IMR-90 (cell line): Measurements from ENCODE around the gene APCDD1L. TPM values are rescaled to one million over a fixed set of nuclear protein-coding genes. Genes with fewer than 3 reads are reported as not detected.

Experiments used
- ATAC-seq: fragments of 200-7000 bp; cut with Tn5 transposase; 2 replicates; pipeline ENCODE4 v1.9.1; 2020; ENCODE audit warnings: low read depth, mild to moderate bottlenecking, moderate library complexity
- BruUV-seq: library from RNA; stranded (reverse); fragments of 400-500 nt; replicated peaks from 2 replicates; lab custom pipeline; 2021; lab: Mats Ljungman, UMichigan
- CTCF ChIA-PET: fragments of 300-600 bp; formaldehyde crosslinking; extraction: SDS; loops from one replicate; lab custom pipeline; 2021; ENCODE audit warnings: antibody characterized with exemption; lab: Yijun Ruan, JAX
- POLR2A ChIA-PET: fragments of 300-600 bp; sonication (Branson Sonifier 250); formaldehyde crosslinking; loops from one replicate; lab custom pipeline; 2022; ENCODE audit warnings: antibody characterized with exemption; ENCODE audit not compliant: unreplicated experiment; lab: Charles Lee
- DNase-seq: peaks from one replicate; pipeline ENCODE4 v3.0.0; 2013
- H2AFZ ChIP-seq: replicated peaks from 2 replicates; pipeline ENCODE3; 2013; ENCODE audit warnings: low read length, mild to moderate bottlenecking; ENCODE audit not compliant: poor library complexity
- H2AK5ac ChIP-seq: 2 replicates; pipeline ENCODE4 v1.6.1; 2013; ENCODE audit warnings: low read depth, low read length, inconsistent platforms
- H2AK9ac ChIP-seq: replicated peaks from 2 replicates; pipeline ENCODE3; 2013; ENCODE audit warnings: mild to moderate bottlenecking, low read depth, low read length, moderate library complexity; ENCODE audit not compliant: poor library complexity
- H2BK120ac ChIP-seq: 2 replicates; pipeline ENCODE4 v1.6.1; 2013; ENCODE audit warnings: low read depth, low read length, inconsistent platforms
- H2BK15ac ChIP-seq: 3 replicates; pipeline ENCODE4 v1.6.1; 2013; ENCODE audit warnings: low read depth, low read length, inconsistent platforms
- H2BK20ac ChIP-seq: 2 replicates; pipeline ENCODE4 v1.6.1; 2013; ENCODE audit warnings: low read depth, mild to moderate bottlenecking, inconsistent platforms, low read length, moderate library complexity
- H2BK5ac ChIP-seq: 2 replicates; pipeline ENCODE4 v1.6.1; 2013; ENCODE audit warnings: mild to moderate bottlenecking, low read depth, low read length, inconsistent platforms; ENCODE audit not compliant: poor library complexity, severe bottlenecking
- H3K14ac ChIP-seq: replicated peaks from 2 replicates; pipeline ENCODE4 v1.6.1; 2013; ENCODE audit warnings: low read depth, low read length, inconsistent platforms
- H3K18ac ChIP-seq: 2 replicates; pipeline ENCODE4 v1.6.1; 2013; ENCODE audit warnings: low read depth, low read length, control low read depth
- H3K23ac ChIP-seq: 2 replicates; pipeline ENCODE4 v1.6.1; 2013; ENCODE audit warnings: low read depth, low read length, inconsistent platforms
- H3K27ac ChIP-seq: 2 replicates; pipeline ENCODE4 v1.5.1; 2013; ENCODE audit warnings: mild to moderate bottlenecking, control low read depth, low read length; ENCODE audit not compliant: insufficient read depth
- H3K27me3 ChIP-seq: 2 replicates; pipeline ENCODE4 v1.6.1; 2013; ENCODE audit warnings: low read length; ENCODE audit not compliant: control insufficient read depth, insufficient read depth
- H3K36me3 ChIP-seq: 2 replicates; pipeline ENCODE4 v1.6.1; 2013; ENCODE audit warnings: low read length, mixed read lengths; ENCODE audit not compliant: control insufficient read depth, insufficient read depth
- H3K4ac ChIP-seq: 2 replicates; pipeline ENCODE4 v1.6.1; 2013; ENCODE audit warnings: low read depth, low read length, inconsistent platforms
- H3K4me1 ChIP-seq: 2 replicates; pipeline ENCODE4 v1.6.1; 2013; ENCODE audit warnings: low read length, mixed read lengths; ENCODE audit not compliant: control insufficient read depth, insufficient read depth
- H3K4me2 ChIP-seq: 2 replicates; pipeline ENCODE4 v1.6.1; 2013; ENCODE audit warnings: low read depth, mild to moderate bottlenecking, control low read depth, low read length, moderate library complexity
- H3K4me3 ChIP-seq: 2 replicates; pipeline ENCODE4 v1.5.1; 2013; ENCODE audit warnings: low read depth, mild to moderate bottlenecking, control low read depth, low read length, moderate library complexity; ENCODE audit not compliant: insufficient read depth
- H3K56ac ChIP-seq: 2 replicates; pipeline ENCODE4 v1.6.1; 2013; ENCODE audit warnings: low read length, inconsistent platforms; ENCODE audit not compliant: insufficient read depth; ENCODE audit errors: extremely low read depth
- H3K79me1 ChIP-seq, 2 experiments: 2 replicates each; pipeline ENCODE4 v1.6.1; 2013; ENCODE audit warnings: low read length in 2 of 2, inconsistent platforms in 1 of 2, low read depth in 1 of 2
- H3K9ac ChIP-seq: 2 replicates; pipeline ENCODE4 v1.6.1; 2013; ENCODE audit warnings: low read depth, low read length, control low read depth
- H3K9me1 ChIP-seq: 2 replicates; pipeline ENCODE4 v1.6.1; 2013; ENCODE audit warnings: low read length, inconsistent platforms; ENCODE audit not compliant: insufficient read depth
- H3K9me3 ChIP-seq: 2 replicates; pipeline ENCODE4 v1.6.1; 2013; ENCODE audit warnings: low read length; ENCODE audit not compliant: control insufficient read depth, insufficient read depth
- H4K20me1 ChIP-seq: 2 replicates; pipeline ENCODE4 v1.6.1; 2013; ENCODE audit warnings: low read length, inconsistent platforms; ENCODE audit not compliant: insufficient read depth
- H4K5ac ChIP-seq: 2 replicates; pipeline ENCODE4 v1.6.1; 2013; ENCODE audit warnings: mild to moderate bottlenecking, low read depth, low read length, control low read depth
- H4K8ac ChIP-seq, 2 experiments: 2 replicates each; pipeline ENCODE4 v1.6.1; 2013; ENCODE audit warnings: low read depth in 2 of 2, low read length in 2 of 2, control low read depth in 1 of 2, inconsistent platforms in 1 of 2
- H4K91ac ChIP-seq: 2 replicates; pipeline ENCODE4 v1.6.1; 2013; ENCODE audit warnings: low read depth, low read length, inconsistent platforms; ENCODE audit not compliant: insufficient read depth
- BHLHE40 ChIP-seq: fragments of 150-350 bp; IDR thresholded peaks from 2 replicates; pipeline ENCODE4 v1.6.1; 2016; ENCODE audit warnings: mild to moderate bottlenecking, low read depth, low read length
- CTCF ChIP-seq: conservative IDR thresholded peaks from 2 replicates; pipeline ENCODE4 v1.5.1; 2012; ENCODE audit warnings: mild to moderate bottlenecking, low read depth, low read length, improper control_type of control experiment
- FOS ChIP-seq: fragments of 150-350 bp; IDR thresholded peaks from 2 replicates; pipeline ENCODE4 v1.6.1; 2016; ENCODE audit warnings: low read depth, low read length
- MAZ ChIP-seq: IDR thresholded peaks from 2 replicates; pipeline ENCODE4 v1.6.1; 2012; ENCODE audit warnings: low read depth, mild to moderate bottlenecking, low read length, improper control_type of control experiment, moderate library complexity, borderline replicate concordance
- MXI1 ChIP-seq: IDR thresholded peaks from 2 replicates; pipeline ENCODE4 v1.6.1; 2012; ENCODE audit warnings: low read depth, mild to moderate bottlenecking, low read length, moderate library complexity, borderline replicate concordance
- POLR2A ChIP-seq: IDR thresholded peaks from 2 replicates; pipeline ENCODE4 v1.6.1; 2012; ENCODE audit warnings: mild to moderate bottlenecking, low read depth, low read length
- RAD21 ChIP-seq: IDR thresholded peaks from 2 replicates; pipeline ENCODE4 v1.6.1; 2012; ENCODE audit warnings: low read length, improper control_type of control experiment
- RFX5 ChIP-seq: IDR thresholded peaks from 2 replicates; pipeline ENCODE4 v1.8.0; 2012; ENCODE audit warnings: low read depth, mild to moderate bottlenecking, low read length, moderate library complexity
- SMC3 ChIP-seq: fragments of 150-350 bp; IDR thresholded peaks from 2 replicates; pipeline ENCODE4 v1.6.1; 2016; ENCODE audit warnings: low read depth, mild to moderate bottlenecking, antibody characterized with exemption, low read length, moderate library complexity
- WGBS, 2 experiments: methylation state at CpG; one replicate each; pipeline versions ENCODE4 v1.1.5 to v1.1.7; 2013; ENCODE audit warnings: missing lambda C conversion rate in 2 of 2; ENCODE audit not compliant: insufficient read length in 1 of 2; ENCODE audit errors: extremely low coverage in 2 of 2; 5-methylcytosine and 5-hydroxymethylcytosine counted together
- dilution Hi-C: fragments of 300-500 bp; cut with HindIII; formaldehyde crosslinking; loops from one replicate; pipeline ENCODE4 v1.14.3; 2018; ENCODE audit warnings: low sequenced_read_pairs; ENCODE audit not compliant: unreplicated experiment
- in situ Hi-C: fragments of 300-500 bp; cut with MboI; formaldehyde crosslinking; loops from 3 replicates; pipeline ENCODE4 v1.14.3; 2019; ENCODE audit warnings: low sequenced_read_pairs, inconsistent platforms, mixed read lengths
- intact Hi-C: fragments of 100-400 bp; cut with micrococcal nuclease; formaldehyde crosslinking; loops from 2 replicates; pipeline ENCODE4 v1.10.0; 2022
- polyA plus RNA-seq, 3 experiments: library from polyadenylated mRNA; depleted of rRNA; stranded (reverse); fragments of >200 nt; gene quantifications; 2 replicates each; pipeline ENCODE4 v1.2.3, GENCODE V29; 2012; ENCODE audit warnings: low replicate concordance in 1 of 3
- total RNA-seq: library from RNA; depleted of rRNA; stranded (reverse); fragments of >200 nt; gene quantifications from 2 replicates; pipeline ENCODE4 v1.2.3, GENCODE V29; 2012
- TF ChIP-seq, protein P1 (sequence below): fragments of 150-350 bp; IDR thresholded peaks from 2 replicates; pipeline ENCODE4 v1.6.1; 2017; ENCODE audit warnings: mild to moderate bottlenecking, antibody characterized with exemption, low read length, low read depth

Gene APCDD1L
- total and polyA plus RNA-seq, 2 of the 4 experiments (the other 2 are of a cell fraction), result 2.5 to 18.3 TPM

- Histone ChIP-seq H4K20me1 (no peaks in the 10 kb centered on the region), H3K23ac (no peak overlapping the region), H3K9me1 (peaks cover 9% of the 10 kb centered on the region; the same call in 1 of the 2 replicates), H2BK5ac (no peak overlapping the region), H3K79me1 (peaks cover 0 to 20% of the 10 kb centered on the region in 2 experiments; a peak in 2 of 4 replicates), H3K27ac (no peak overlapping the region; the same call in 1 of the 2 replicates), H3K9me3 (0 out of 2 replicates have a peak, but pooled peaks cover 2% of the 10 kb centered on the region), H4K5ac (no peak overlapping the region), H3K4me2 (no peak overlapping the region), H2BK15ac (no peak overlapping the region), H2BK120ac (no peak overlapping the region), H4K91ac (no peak overlapping the region; the same call in 1 of the 2 replicates), H3K14ac (no peak overlapping the region), H3K4ac (no peak overlapping the region), H3K27me3 (no peaks in the 10 kb centered on the region), H2BK20ac (peak overlapping the region; percentile 27; the same call in 1 of the 2 replicates), H3K4me3 (no peak overlapping the region), H3K4me1 (0 out of 2 replicates have a peak, but pooled peaks cover 1% of the 10 kb centered on the region), H2AK9ac (peak overlapping the region; percentile 11), H2AFZ (peak overlapping the region; percentile 66), H3K56ac (no peak overlapping the region), H3K36me3 (peaks cover 4% of the 10 kb centered on the region), H3K18ac (no peak overlapping the region), H4K8ac (no peak overlapping the region), H2AK5ac (peak overlapping the region; percentile 62; the same call in 1 of the 2 replicates), H3K9ac (no peak overlapping the region)
- intact Hi-C loops, result no loop called here
- DNase-seq, result peak; percentile 97
- peak; percentile 80 for ATAC-seq
- CTCF ChIA-PET, result no interaction called here
- WGBS, 2 experiments, result 73% methylated on average over 9 of the region's 14 CpGs; no CpG with 5 or more reads in 1 of the 2 experiments
- POLR2A ChIA-PET, result no interaction called here
- TF ChIP-seq MXI1 (0 out of 2 replicates have a peak, but pooled peaks have one; percentile 44), CTCF (no peak), POLR2A (peak; percentile 72), FOS (peak; percentile 80), SMC3 (0 out of 2 replicates have a peak, but pooled peaks have one; percentile 19), BHLHE40 (peak; percentile 92), MAZ (peak; percentile 94), RAD21 (no peak), RFX5 (no peak)
- TF ChIP-seq, protein P1, sequence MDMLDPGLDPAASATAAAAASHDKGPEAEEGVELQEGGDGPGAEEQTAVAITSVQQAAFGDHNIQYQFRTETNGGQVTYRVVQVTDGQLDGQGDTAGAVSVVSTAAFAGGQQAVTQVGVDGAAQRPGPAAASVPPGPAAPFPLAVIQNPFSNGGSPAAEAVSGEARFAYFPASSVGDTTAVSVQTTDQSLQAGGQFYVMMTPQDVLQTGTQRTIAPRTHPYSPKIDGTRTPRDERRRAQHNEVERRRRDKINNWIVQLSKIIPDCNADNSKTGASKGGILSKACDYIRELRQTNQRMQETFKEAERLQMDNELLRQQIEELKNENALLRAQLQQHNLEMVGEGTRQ, result peak; percentile 95
- dilution Hi-C loops, result no loop called here
- in situ Hi-C loops, result no loop called here
- BruUV-seq, result no TSS peak
Observed at GRCh38 chr20:58457083-58457695, 58.0 kb downstream of the APCDD1L start.
